OCI-LY1 (cell line): Measurements from ENCODE around the gene OCIAD1.

ENCODE experiments used
- H2AFZ ChIP-seq: fragments of 200-600 bp; sonication (generic), shearing (Covaris generic); 2 replicates; pipeline ENCODE4 v1.6.0; 2014; ENCODE audit warnings: antibody characterized with exemption, mild to moderate bottlenecking, low read length
- H3F3A ChIP-seq: fragments of 200-600 bp; sonication (generic), shearing (Covaris generic); 2 replicates; pipeline ENCODE4 v1.6.0; 2014; ENCODE audit warnings: mild to moderate bottlenecking, antibody characterized with exemption, low read length, moderate library complexity; ENCODE audit not compliant: insufficient read depth
- H3K27ac ChIP-seq: fragments of 200-600 bp; sonication (generic); 2 replicates; pipeline ENCODE4 v1.5.1; 2014; ENCODE audit warnings: low read length, mixed run types, mild to moderate bottlenecking, low read depth; ENCODE audit not compliant: poor library complexity, severe bottlenecking
- H3K27me3 ChIP-seq: fragments of 200-600 bp; sonication (generic); 2 replicates; pipeline ENCODE4 v1.6.0; 2014; ENCODE audit warnings: antibody characterized with exemption, mild to moderate bottlenecking, low read length, moderate library complexity; ENCODE audit not compliant: insufficient read depth
- H3K36me3 ChIP-seq: fragments of 200-600 bp; sonication (generic); 2 replicates; pipeline ENCODE4 v1.6.1; 2014; ENCODE audit warnings: mild to moderate bottlenecking, antibody characterized with exemption, low read length, moderate library complexity, mixed read lengths; ENCODE audit not compliant: insufficient read depth
- H3K4me1 ChIP-seq: fragments of 200-600 bp; sonication (generic); 2 replicates; pipeline ENCODE4 v1.5.1; 2014; ENCODE audit warnings: mild to moderate bottlenecking, low read length, moderate library complexity; ENCODE audit not compliant: insufficient read depth, severe bottlenecking
- H3K4me2 ChIP-seq: fragments of 200-600 bp; sonication (generic), shearing (Covaris generic); 2 replicates; pipeline ENCODE4 v1.6.1; 2014; ENCODE audit warnings: low read length
- H3K4me3 ChIP-seq: fragments of 200-600 bp; sonication (generic); 2 replicates; pipeline ENCODE4 v1.5.1; 2014; ENCODE audit warnings: low read length, low read depth, mild to moderate bottlenecking, mixed read lengths; ENCODE audit not compliant: poor library complexity, severe bottlenecking
- H3K79me2 ChIP-seq: fragments of 200-600 bp; shearing (Covaris generic); 2 replicates; pipeline ENCODE4 v1.6.1; 2016; ENCODE audit warnings: mixed run types, low read length, mixed read lengths; ENCODE audit not compliant: insufficient read depth
- H3K9ac ChIP-seq: fragments of 200-600 bp; sonication (generic), shearing (Covaris generic); 2 replicates; pipeline ENCODE4 v1.6.1; 2014; ENCODE audit warnings: mild to moderate bottlenecking, low read length, mixed read lengths
- H3K9me2 ChIP-seq: fragments of 200-600 bp; sonication (generic), shearing (Covaris generic); 2 replicates; pipeline ENCODE4 v1.6.1; 2014; ENCODE audit warnings: low read depth, mild to moderate bottlenecking, low read length, mixed read lengths
- H3K9me3 ChIP-seq: fragments of 200-600 bp; shearing (Covaris generic); 2 replicates; pipeline ENCODE4 v1.6.1; 2014; ENCODE audit warnings: low read length, mixed read lengths
- H4K20me1 ChIP-seq: fragments of 200-600 bp; sonication (generic), shearing (Covaris generic); 2 replicates; pipeline ENCODE4 v1.6.0; 2016; ENCODE audit warnings: mild to moderate bottlenecking, low read length; ENCODE audit not compliant: insufficient read depth
- EZH2 ChIP-seq: fragments of 200-600 bp; sonication (generic), shearing (Covaris generic); IDR thresholded peaks from 2 replicates; pipeline ENCODE4 v1.8.0; 2017; ENCODE audit warnings: borderline replicate concordance, mixed run types, mild to moderate bottlenecking, antibody characterized with exemption, low read length, moderate library complexity, mixed read lengths
- TF ChIP-seq, protein P1 (sequence below): fragments of 200-600 bp; sonication (generic), shearing (Covaris generic); IDR thresholded peaks from 2 replicates; pipeline ENCODE4 v1.5.1; 2017; ENCODE audit warnings: mild to moderate bottlenecking, antibody characterized with exemption, low read length, moderate library complexity, mixed read lengths

The OCIAD1 gene

DNA sequence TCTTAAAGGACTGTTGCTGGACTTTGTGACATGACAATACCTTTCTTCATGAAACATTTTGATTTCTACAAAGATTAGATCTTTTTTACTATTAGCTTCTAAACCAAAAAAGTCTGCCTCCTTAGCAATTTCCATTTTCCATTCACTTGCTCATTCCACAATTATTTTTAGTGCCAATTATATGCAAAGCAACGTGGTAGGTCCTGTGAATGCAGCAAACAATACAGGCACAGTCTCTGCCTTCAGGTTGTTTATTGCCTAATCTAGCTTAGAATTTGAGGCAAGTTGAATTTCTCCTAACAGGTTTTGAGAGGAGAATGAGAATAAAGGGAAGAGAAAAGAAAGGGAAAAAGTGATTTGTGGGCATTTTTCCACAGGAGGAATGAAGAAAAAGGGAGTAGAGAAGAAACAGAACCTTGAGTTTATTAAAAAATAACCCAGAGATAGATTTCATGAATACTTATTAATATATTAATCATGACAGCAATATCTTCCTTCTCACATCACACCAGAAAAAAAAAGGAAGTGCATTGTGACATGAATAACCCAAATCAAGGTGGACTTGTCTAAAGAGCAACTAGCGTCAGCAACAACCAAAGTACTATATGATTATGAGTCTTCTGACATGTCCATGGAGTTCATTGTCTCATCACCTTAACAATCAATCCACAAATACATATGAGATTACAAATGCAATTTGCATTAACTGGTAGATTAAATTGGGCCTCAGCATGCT, 34.5 kb upstream of the OCIAD1 start:
- H3K27ac ChIP-seq = no peak overlapping the region
- TF ChIP-seq, protein P1, sequence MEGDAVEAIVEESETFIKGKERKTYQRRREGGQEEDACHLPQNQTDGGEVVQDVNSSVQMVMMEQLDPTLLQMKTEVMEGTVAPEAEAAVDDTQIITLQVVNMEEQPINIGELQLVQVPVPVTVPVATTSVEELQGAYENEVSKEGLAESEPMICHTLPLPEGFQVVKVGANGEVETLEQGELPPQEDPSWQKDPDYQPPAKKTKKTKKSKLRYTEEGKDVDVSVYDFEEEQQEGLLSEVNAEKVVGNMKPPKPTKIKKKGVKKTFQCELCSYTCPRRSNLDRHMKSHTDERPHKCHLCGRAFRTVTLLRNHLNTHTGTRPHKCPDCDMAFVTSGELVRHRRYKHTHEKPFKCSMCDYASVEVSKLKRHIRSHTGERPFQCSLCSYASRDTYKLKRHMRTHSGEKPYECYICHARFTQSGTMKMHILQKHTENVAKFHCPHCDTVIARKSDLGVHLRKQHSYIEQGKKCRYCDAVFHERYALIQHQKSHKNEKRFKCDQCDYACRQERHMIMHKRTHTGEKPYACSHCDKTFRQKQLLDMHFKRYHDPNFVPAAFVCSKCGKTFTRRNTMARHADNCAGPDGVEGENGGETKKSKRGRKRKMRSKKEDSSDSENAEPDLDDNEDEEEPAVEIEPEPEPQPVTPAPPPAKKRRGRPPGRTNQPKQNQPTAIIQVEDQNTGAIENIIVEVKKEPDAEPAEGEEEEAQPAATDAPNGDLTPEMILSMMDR = no peak
- TF ChIP-seq EZH2 = no peak
- H2AFZ ChIP-seq = 0 out of 2 replicates have a peak overlapping the region, but pooled peaks have one; percentile 13

GRCh38 chr4:48796927-48797679, 33.8 kb upstream of the OCIAD1 start:
- H3K9ac ChIP-seq = no peak overlapping the region
- peaks cover 8% of the 10 kb centered on the region for H3K4me1 ChIP-seq
- no peaks in the 10 kb centered on the region for H3K79me2 ChIP-seq
- H3K27ac ChIP-seq = no peak overlapping the region
- H3K4me3 ChIP-seq = no peak overlapping the region
- 0 out of 2 replicates have a peak overlapping the region, but pooled peaks have one; percentile 13 for H2AFZ ChIP-seq
- no peaks in the 10 kb centered on the region for H3K36me3 ChIP-seq
- no peaks in the 10 kb centered on the region for H4K20me1 ChIP-seq
- no peaks in the 10 kb centered on the region for H3K9me3 ChIP-seq
- H3K27me3 ChIP-seq = no peaks in the 10 kb centered on the region
- no peaks in the 10 kb centered on the region for H3F3A ChIP-seq
- H3K4me2 ChIP-seq = no peak overlapping the region
- TF ChIP-seq, protein P1 = no peak
- TF ChIP-seq EZH2 = no peak
- H3K9me2 ChIP-seq = no peaks in the 10 kb centered on the region

More for the DNA sequence above, 34.5 kb upstream of the OCIAD1 start:
- H3K79me2 ChIP-seq = no peaks in the 10 kb centered on the region
- H3K4me3 ChIP-seq = no peak overlapping the region
- no peaks in the 10 kb centered on the region for H4K20me1 ChIP-seq
- no peaks in the 10 kb centered on the region for H3K27me3 ChIP-seq
- H3F3A ChIP-seq = no peaks in the 10 kb centered on the region
- peaks cover 11% of the 10 kb centered on the region for H3K4me1 ChIP-seq
- H3K9me2 ChIP-seq = no peaks in the 10 kb centered on the region
- no peaks in the 10 kb centered on the region for H3K9me3 ChIP-seq
- H3K36me3 ChIP-seq = no peaks in the 10 kb centered on the region
- H3K9ac ChIP-seq = no peak overlapping the region
- no peak overlapping the region for H3K4me2 ChIP-seq

- no peak overlapping the region for H3K4me2 ChIP-seq
- no peaks in the 10 kb centered on the region for H4K20me1 ChIP-seq
- no peaks in the 10 kb centered on the region for H3K4me1 ChIP-seq
- no peaks in the 10 kb centered on the region for H3K9me2 ChIP-seq
- H3K9ac ChIP-seq = no peak overlapping the region
- no peak overlapping the region for H3K27ac ChIP-seq
- TF ChIP-seq, protein P1 = no peak
- TF ChIP-seq EZH2 = no peak
- H3K9me3 ChIP-seq = no peaks in the 10 kb centered on the region
- H2AFZ ChIP-seq = no peak overlapping the region
- no peaks in the 10 kb centered on the region for H3K79me2 ChIP-seq
- H3K36me3 ChIP-seq = no peaks in the 10 kb centered on the region
- no peaks in the 10 kb centered on the region for H3F3A ChIP-seq
- no peaks in the 10 kb centered on the region for H3K27me3 ChIP-seq
- no peak overlapping the region for H3K4me3 ChIP-seq
Measured at GRCh38 chr4:48798117-48798516, 32.8 kb upstream of the OCIAD1 start.
